HEK293 (cell line): ENCODE data around the gene HMGN4.

Experiments used
- ELK4 ChIP-seq: IDR thresholded peaks from 2 replicates; pipeline ENCODE4 v1.6.1; 2011; ENCODE audit warnings: mild to moderate bottlenecking, low read depth, low read length, borderline replicate concordance
- FEZF1 ChIP-seq: fragments of 450-650 bp; formaldehyde crosslinking; IDR thresholded peaks from 2 replicates; pipeline ENCODE4 v1.5.1; 2016; ENCODE audit warnings: missing biosample characterization, missing genetic modification characterization
- GLI2 ChIP-seq: fragments of 450-650 bp; formaldehyde crosslinking; IDR thresholded peaks from 2 replicates; pipeline ENCODE4; 2017; ENCODE audit warnings: missing biosample characterization, missing genetic modification characterization, low read depth, borderline replicate concordance
- HOXC10 ChIP-seq: sonication (generic); formaldehyde crosslinking; IDR thresholded peaks from 2 replicates; pipeline ENCODE4 v1.8.1; 2023; ENCODE audit warnings: mild to moderate bottlenecking, missing genetic modification reagents
- IKZF3 ChIP-seq: fragments of 450-650 bp; IDR thresholded peaks from 2 replicates; pipeline ENCODE4 v1.5.0; 2018; ENCODE audit warnings: missing biosample characterization, mild to moderate bottlenecking, missing genetic modification characterization, moderate library complexity
- KLF9 ChIP-seq: fragments of 450-650 bp; formaldehyde crosslinking; IDR thresholded peaks from 2 replicates; pipeline ENCODE4 v1.5.1; 2016; ENCODE audit warnings: missing biosample characterization, missing genetic modification characterization, low read depth
- PRDM6 ChIP-seq: fragments of 450-650 bp; formaldehyde crosslinking; IDR thresholded peaks from 2 replicates; pipeline ENCODE4 v1.5.1; 2017; ENCODE audit warnings: missing biosample characterization, missing genetic modification characterization
- REST ChIP-seq: fragments of 450-650 bp; formaldehyde crosslinking; IDR thresholded peaks from 2 replicates; pipeline ENCODE4 v1.5.1; 2016; ENCODE audit warnings: missing biosample characterization, missing genetic modification characterization
- TCF7L2 ChIP-seq: IDR thresholded peaks from 2 replicates; pipeline ENCODE4 v1.6.1; 2011; ENCODE audit warnings: low read depth, mild to moderate bottlenecking, inconsistent platforms, low read length, moderate library complexity, borderline replicate concordance
- ZBTB20 ChIP-seq: fragments of 450-650 bp; formaldehyde crosslinking; IDR thresholded peaks from 2 replicates; pipeline ENCODE4 v1.5.1; 2016; ENCODE audit warnings: missing biosample characterization, missing genetic modification characterization
- ZEB2 ChIP-seq: fragments of 450-650 bp; formaldehyde crosslinking; IDR thresholded peaks from 2 replicates; pipeline ENCODE4 v1.5.1; 2016; ENCODE audit warnings: missing biosample characterization, missing genetic modification characterization
- ZFP41 ChIP-seq: fragments of 450-650 bp; formaldehyde crosslinking; IDR thresholded peaks from 2 replicates; pipeline ENCODE4 v1.5.1; 2016; ENCODE audit warnings: missing biosample characterization, missing genetic modification characterization, borderline replicate concordance
- ZNF114 ChIP-seq: fragments of 450-650 bp; formaldehyde crosslinking; IDR thresholded peaks from 2 replicates; pipeline ENCODE4 v1.5.0; 2017; ENCODE audit warnings: missing biosample characterization, missing genetic modification characterization
- ZNF132 ChIP-seq: fragments of 450-650 bp; formaldehyde crosslinking; IDR thresholded peaks from 2 replicates; pipeline ENCODE4 v1.5.1; 2017; ENCODE audit warnings: missing biosample characterization, missing genetic modification characterization, borderline replicate concordance
- ZNF169 ChIP-seq: fragments of 450-650 bp; formaldehyde crosslinking; IDR thresholded peaks from 2 replicates; pipeline ENCODE4 v1.5.1; 2016; ENCODE audit warnings: missing biosample characterization, missing genetic modification characterization
- ZNF202 ChIP-seq: fragments of 450-650 bp; formaldehyde crosslinking; IDR thresholded peaks from 2 replicates; pipeline ENCODE4 v1.5.1; 2016; ENCODE audit warnings: missing biosample characterization, missing genetic modification characterization, borderline replicate concordance
- ZNF223 ChIP-seq: fragments of 450-650 bp; formaldehyde crosslinking; IDR thresholded peaks from 2 replicates; pipeline ENCODE4 v1.5.1; 2016; ENCODE audit warnings: missing biosample characterization, missing genetic modification characterization
- ZNF292 ChIP-seq: fragments of 450-650 bp; formaldehyde crosslinking; IDR thresholded peaks from 2 replicates; pipeline ENCODE4 v1.5.1; 2016; ENCODE audit warnings: low read depth, missing biosample characterization, missing genetic modification characterization, borderline replicate concordance
- ZNF354C ChIP-seq: fragments of 450-650 bp; formaldehyde crosslinking; IDR thresholded peaks from 2 replicates; pipeline ENCODE4 v1.5.1; 2016; ENCODE audit warnings: missing biosample characterization, missing genetic modification characterization, low read depth, borderline replicate concordance
- ZNF394 ChIP-seq: fragments of 450-650 bp; formaldehyde crosslinking; IDR thresholded peaks from 2 replicates; pipeline ENCODE4 v1.5.1; 2016; ENCODE audit warnings: missing biosample characterization, missing genetic modification characterization, mild to moderate bottlenecking, moderate library complexity, borderline replicate concordance
- ZNF48 ChIP-seq: fragments of 450-650 bp; formaldehyde crosslinking; IDR thresholded peaks from 2 replicates; pipeline ENCODE4 v1.5.1; 2016; ENCODE audit warnings: missing biosample characterization, missing genetic modification characterization
- ZNF501 ChIP-seq: fragments of 450-650 bp; formaldehyde crosslinking; IDR thresholded peaks from 2 replicates; pipeline ENCODE4 v1.5.1; 2016; ENCODE audit warnings: missing biosample characterization, missing genetic modification characterization
- ZNF558 ChIP-seq: fragments of 450-650 bp; formaldehyde crosslinking; IDR thresholded peaks from 2 replicates; pipeline ENCODE4 v1.5.1; 2016; ENCODE audit warnings: missing biosample characterization, missing genetic modification characterization
- ZNF585B ChIP-seq: fragments of 450-650 bp; formaldehyde crosslinking; IDR thresholded peaks from 2 replicates; pipeline ENCODE4 v1.5.1; 2016; ENCODE audit warnings: missing biosample characterization, missing genetic modification characterization
- ZNF623 ChIP-seq: fragments of 450-650 bp; formaldehyde crosslinking; IDR thresholded peaks from 2 replicates; pipeline ENCODE4 v1.5.1; 2016; ENCODE audit warnings: missing biosample characterization, missing genetic modification characterization
- ZNF639 ChIP-seq: fragments of 450-650 bp; formaldehyde crosslinking; IDR thresholded peaks from 2 replicates; pipeline ENCODE4 v1.5.1; 2016; ENCODE audit warnings: missing biosample characterization, missing genetic modification characterization
- ZNF645 ChIP-seq: fragments of 450-650 bp; formaldehyde crosslinking; IDR thresholded peaks from 2 replicates; pipeline ENCODE4; 2016; ENCODE audit warnings: missing biosample characterization, missing genetic modification characterization
- ZNF747 ChIP-seq: fragments of 450-650 bp; formaldehyde crosslinking; IDR thresholded peaks from 2 replicates; pipeline ENCODE4 v1.5.1; 2016; ENCODE audit warnings: missing biosample characterization, missing genetic modification characterization
- ZNF768 ChIP-seq: fragments of 450-650 bp; formaldehyde crosslinking; IDR thresholded peaks from 2 replicates; pipeline ENCODE4 v1.5.1; 2018; ENCODE audit warnings: missing biosample characterization, mild to moderate bottlenecking, missing genetic modification characterization
- ZNF791 ChIP-seq: fragments of 450-650 bp; formaldehyde crosslinking; IDR thresholded peaks from 2 replicates; pipeline ENCODE4 v1.5.1; 2016; ENCODE audit warnings: missing biosample characterization, missing genetic modification characterization

Gene HMGN4

GRCh38 chr6:26553635-26554446 is 15.7 kb downstream of the HMGN4 start (continued):
- peak; percentile 63 for TF ChIP-seq IKZF3 (tag by site-specific recombination)
- peak; percentile 68; the same call in 1 of the 2 replicates for TF ChIP-seq ZNF501 (tag by site-specific recombination)
- TF ChIP-seq ELK4 = no peak
- TF ChIP-seq ZNF169 (tag by site-specific recombination) = no peak
- TF ChIP-seq TCF7L2 = no peak
- no peak for TF ChIP-seq ZNF202 (tag by site-specific recombination)
- peak; percentile 53; the same call in 1 of the 2 replicates for TF ChIP-seq ZNF639 (tag by site-specific recombination)
- TF ChIP-seq ZNF114 (tag by site-specific recombination) = no peak
- no peak for TF ChIP-seq HOXC10
- TF ChIP-seq GLI2 (tag by site-specific recombination) = 0 out of 2 replicates have a peak, but pooled peaks have one; percentile 27
- TF ChIP-seq KLF9 (tag by site-specific recombination) = 0 out of 2 replicates have a peak, but pooled peaks have one; percentile 5
- TF ChIP-seq ZNF223 = no peak
- TF ChIP-seq ZNF354C (tag by site-specific recombination) = no peak
- TF ChIP-seq ZNF645 = no peak
- TF ChIP-seq ZNF791 = no peak
- TF ChIP-seq ZNF623 = no peak
- TF ChIP-seq ZNF292 = no peak
- no peak for TF ChIP-seq ZNF747 (tag by site-specific recombination)
- TF ChIP-seq ZBTB20 (tag by site-specific recombination) = no peak
- TF ChIP-seq ZNF585B = no peak
- no peak for TF ChIP-seq ZNF132 (tag by site-specific recombination)
- peak; percentile 48; the same call in 1 of the 2 replicates for TF ChIP-seq FEZF1 (tag by site-specific recombination)
- TF ChIP-seq ZNF48 (tag by site-specific recombination) = no peak
- peak; percentile 22; the same call in 1 of the 2 replicates for TF ChIP-seq ZNF558 (tag by site-specific recombination)
- TF ChIP-seq ZEB2 (tag by site-specific recombination) = peak; percentile 61
- TF ChIP-seq PRDM6 (tag by site-specific recombination) = peak; percentile 54
- TF ChIP-seq REST (tag by site-specific recombination) = no peak
- TF ChIP-seq ZFP41 (tag by site-specific recombination) = no peak
- TF ChIP-seq ZNF394 = peak; percentile 69; the same call in 1 of the 2 replicates
- no peak for TF ChIP-seq ZNF768 (tag by site-specific recombination)
